22Rv1 (cell line): Measurements from ENCODE around the gene SPACDR.

ENCODE experiments used
- ZFX ChIP-seq: fragments of 450-650 bp; IDR thresholded peaks from 2 replicates; pipeline ENCODE4 v1.6.1; 2017; ENCODE audit warnings: antibody characterized with exemption, borderline replicate concordance
- TF ChIP-seq, protein P1 (sequence below): fragments of 450-650 bp; IDR thresholded peaks from 2 replicates; pipeline ENCODE4 v1.5.1; 2017; ENCODE audit warnings: mild to moderate bottlenecking

GRCh38 chr7:100488333-100489095, 24.5 kb upstream of the SPACDR start:
- TF ChIP-seq, protein P1, sequence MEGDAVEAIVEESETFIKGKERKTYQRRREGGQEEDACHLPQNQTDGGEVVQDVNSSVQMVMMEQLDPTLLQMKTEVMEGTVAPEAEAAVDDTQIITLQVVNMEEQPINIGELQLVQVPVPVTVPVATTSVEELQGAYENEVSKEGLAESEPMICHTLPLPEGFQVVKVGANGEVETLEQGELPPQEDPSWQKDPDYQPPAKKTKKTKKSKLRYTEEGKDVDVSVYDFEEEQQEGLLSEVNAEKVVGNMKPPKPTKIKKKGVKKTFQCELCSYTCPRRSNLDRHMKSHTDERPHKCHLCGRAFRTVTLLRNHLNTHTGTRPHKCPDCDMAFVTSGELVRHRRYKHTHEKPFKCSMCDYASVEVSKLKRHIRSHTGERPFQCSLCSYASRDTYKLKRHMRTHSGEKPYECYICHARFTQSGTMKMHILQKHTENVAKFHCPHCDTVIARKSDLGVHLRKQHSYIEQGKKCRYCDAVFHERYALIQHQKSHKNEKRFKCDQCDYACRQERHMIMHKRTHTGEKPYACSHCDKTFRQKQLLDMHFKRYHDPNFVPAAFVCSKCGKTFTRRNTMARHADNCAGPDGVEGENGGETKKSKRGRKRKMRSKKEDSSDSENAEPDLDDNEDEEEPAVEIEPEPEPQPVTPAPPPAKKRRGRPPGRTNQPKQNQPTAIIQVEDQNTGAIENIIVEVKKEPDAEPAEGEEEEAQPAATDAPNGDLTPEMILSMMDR: no peak
- no peak for TF ChIP-seq ZFX
